A673 (cell line): ENCODE data around the gene LGALS14.

Source experiments
- EZH2 ChIP-seq: fragments of 200-600 bp; sonication (generic); IDR thresholded peaks from 2 replicates; pipeline ENCODE4 v1.6.1; 2017; ENCODE audit warnings: borderline replicate concordance, low read depth, mild to moderate bottlenecking, mixed read lengths, antibody characterized with exemption, low read length; ENCODE audit not compliant: poor library complexity, severe bottlenecking
- TF ChIP-seq, protein P1 (sequence below): fragments of 300-800, 200-600 bp; sonication (generic); conservative IDR thresholded peaks from 2 replicates; pipeline ENCODE4 v1.5.1; 2017; ENCODE audit warnings: low read depth, mild to moderate bottlenecking, antibody characterized with exemption, low read length, moderate library complexity, mixed read lengths

DNA sequence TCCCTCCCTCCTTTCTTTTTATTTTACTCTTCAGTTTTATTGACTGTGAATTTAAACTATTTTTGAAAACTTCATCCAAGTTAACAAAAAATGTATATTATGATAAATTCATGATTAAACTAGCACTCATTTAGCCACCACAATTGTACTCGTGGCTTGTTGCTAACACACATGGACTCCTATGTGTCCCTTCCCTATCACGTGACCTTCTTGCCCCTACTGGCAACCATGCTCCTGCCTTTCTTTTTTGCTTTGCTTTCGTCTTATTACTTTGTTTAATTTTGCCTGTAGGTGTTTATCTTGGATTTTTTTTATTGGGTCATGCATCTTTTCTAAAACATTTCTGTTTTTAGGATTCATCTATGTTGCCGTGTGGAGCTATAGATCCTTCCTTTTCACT is 25.3 kb downstream of the LGALS14 start:
- TF ChIP-seq, protein P1, sequence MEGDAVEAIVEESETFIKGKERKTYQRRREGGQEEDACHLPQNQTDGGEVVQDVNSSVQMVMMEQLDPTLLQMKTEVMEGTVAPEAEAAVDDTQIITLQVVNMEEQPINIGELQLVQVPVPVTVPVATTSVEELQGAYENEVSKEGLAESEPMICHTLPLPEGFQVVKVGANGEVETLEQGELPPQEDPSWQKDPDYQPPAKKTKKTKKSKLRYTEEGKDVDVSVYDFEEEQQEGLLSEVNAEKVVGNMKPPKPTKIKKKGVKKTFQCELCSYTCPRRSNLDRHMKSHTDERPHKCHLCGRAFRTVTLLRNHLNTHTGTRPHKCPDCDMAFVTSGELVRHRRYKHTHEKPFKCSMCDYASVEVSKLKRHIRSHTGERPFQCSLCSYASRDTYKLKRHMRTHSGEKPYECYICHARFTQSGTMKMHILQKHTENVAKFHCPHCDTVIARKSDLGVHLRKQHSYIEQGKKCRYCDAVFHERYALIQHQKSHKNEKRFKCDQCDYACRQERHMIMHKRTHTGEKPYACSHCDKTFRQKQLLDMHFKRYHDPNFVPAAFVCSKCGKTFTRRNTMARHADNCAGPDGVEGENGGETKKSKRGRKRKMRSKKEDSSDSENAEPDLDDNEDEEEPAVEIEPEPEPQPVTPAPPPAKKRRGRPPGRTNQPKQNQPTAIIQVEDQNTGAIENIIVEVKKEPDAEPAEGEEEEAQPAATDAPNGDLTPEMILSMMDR: no peak
- TF ChIP-seq EZH2: no peak
